ENCODE data around the gene CASQ1.

CASQ1 gene

DNA sequence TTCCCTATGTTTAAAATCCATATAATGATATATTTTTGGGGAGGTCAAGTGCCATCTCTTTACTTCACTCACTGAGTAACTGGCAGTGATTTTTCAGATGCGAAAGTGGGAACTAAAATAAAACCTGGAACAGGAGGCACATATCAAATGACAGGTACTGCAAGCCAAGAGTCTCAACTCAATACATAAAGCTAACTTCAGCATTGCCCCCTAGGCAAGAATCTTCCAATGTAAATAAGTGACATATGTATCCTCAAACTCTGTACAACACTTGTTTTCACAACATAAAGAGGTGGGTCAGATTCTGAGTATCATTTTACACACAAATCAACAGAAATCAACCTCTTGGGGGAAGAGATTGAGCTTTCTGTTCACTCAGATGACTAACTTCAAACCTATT, 53.8 kb downstream of the CASQ1 start:
- TF ChIP-seq TAF1 (IDR thresholded peaks at IDR 0.05; ENCODE audit: low read depth) (no peak), TCF12 (IDR thresholded peaks at IDR 0.05; ENCODE audit: low read depth) (no peak), TEAD4 (IDR thresholded peaks at IDR 0.05) (no peak), YY1 (IDR thresholded peaks at IDR 0.05; ENCODE audit: low read depth) (no peak), CEBPB (IDR thresholded peaks at IDR 0.05) (no peak), CREB1 (IDR thresholded peaks at IDR 0.05; ENCODE audit: low read depth) (no peak), RAD21 (IDR thresholded peaks at IDR 0.05; ENCODE audit: low read depth) (no peak), FOXM1 (IDR thresholded peaks at IDR 0.05; ENCODE audit: borderline replicate concordance, low read depth) (no peak), EGR1 (IDR thresholded peaks at IDR 0.05) (no peak), ZBTB7A (IDR thresholded peaks at IDR 0.05; ENCODE audit: low read depth) (no peak), NFIC (IDR thresholded peaks at IDR 0.05) (no peak), EP300 (IDR thresholded peaks at IDR 0.05; ENCODE audit: borderline replicate concordance) (no peak)
- TF ChIP-seq, protein P1, sequence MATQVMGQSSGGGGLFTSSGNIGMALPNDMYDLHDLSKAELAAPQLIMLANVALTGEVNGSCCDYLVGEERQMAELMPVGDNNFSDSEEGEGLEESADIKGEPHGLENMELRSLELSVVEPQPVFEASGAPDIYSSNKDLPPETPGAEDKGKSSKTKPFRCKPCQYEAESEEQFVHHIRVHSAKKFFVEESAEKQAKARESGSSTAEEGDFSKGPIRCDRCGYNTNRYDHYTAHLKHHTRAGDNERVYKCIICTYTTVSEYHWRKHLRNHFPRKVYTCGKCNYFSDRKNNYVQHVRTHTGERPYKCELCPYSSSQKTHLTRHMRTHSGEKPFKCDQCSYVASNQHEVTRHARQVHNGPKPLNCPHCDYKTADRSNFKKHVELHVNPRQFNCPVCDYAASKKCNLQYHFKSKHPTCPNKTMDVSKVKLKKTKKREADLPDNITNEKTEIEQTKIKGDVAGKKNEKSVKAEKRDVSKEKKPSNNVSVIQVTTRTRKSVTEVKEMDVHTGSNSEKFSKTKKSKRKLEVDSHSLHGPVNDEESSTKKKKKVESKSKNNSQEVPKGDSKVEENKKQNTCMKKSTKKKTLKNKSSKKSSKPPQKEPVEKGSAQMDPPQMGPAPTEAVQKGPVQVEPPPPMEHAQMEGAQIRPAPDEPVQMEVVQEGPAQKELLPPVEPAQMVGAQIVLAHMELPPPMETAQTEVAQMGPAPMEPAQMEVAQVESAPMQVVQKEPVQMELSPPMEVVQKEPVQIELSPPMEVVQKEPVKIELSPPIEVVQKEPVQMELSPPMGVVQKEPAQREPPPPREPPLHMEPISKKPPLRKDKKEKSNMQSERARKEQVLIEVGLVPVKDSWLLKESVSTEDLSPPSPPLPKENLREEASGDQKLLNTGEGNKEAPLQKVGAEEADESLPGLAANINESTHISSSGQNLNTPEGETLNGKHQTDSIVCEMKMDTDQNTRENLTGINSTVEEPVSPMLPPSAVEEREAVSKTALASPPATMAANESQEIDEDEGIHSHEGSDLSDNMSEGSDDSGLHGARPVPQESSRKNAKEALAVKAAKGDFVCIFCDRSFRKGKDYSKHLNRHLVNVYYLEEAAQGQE (IDR thresholded peaks at IDR 0.05; ENCODE audit: low read depth), result no peak
- TF ChIP-seq, protein P2, sequence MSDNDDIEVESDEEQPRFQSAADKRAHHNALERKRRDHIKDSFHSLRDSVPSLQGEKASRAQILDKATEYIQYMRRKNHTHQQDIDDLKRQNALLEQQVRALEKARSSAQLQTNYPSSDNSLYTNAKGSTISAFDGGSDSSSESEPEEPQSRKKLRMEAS (IDR thresholded peaks at IDR 0.05), result no peak
- TF ChIP-seq, protein P3, sequence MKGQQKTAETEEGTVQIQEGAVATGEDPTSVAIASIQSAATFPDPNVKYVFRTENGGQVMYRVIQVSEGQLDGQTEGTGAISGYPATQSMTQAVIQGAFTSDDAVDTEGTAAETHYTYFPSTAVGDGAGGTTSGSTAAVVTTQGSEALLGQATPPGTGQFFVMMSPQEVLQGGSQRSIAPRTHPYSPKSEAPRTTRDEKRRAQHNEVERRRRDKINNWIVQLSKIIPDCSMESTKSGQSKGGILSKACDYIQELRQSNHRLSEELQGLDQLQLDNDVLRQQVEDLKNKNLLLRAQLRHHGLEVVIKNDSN (IDR thresholded peaks at IDR 0.05), result no peak

DNA sequence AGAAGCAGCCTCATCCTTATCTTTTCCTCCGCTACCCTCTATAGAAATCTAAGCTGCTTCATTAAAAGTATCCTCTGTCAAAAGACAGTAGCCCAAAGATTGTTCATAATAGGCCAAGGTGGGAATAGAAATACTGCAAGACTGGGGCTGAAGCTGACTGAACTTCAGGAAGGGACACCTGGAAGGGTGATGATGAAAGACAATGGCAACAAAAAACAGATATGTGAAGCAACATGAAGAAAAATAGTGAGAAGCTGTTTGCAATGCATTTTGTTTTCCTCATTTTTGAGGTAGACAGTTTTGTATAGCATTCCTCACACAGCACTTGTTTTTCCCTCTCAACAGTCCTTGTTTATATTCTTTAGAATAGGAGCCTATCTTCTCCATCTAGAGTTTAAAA, 55.1 kb downstream of the CASQ1 start:
- TF ChIP-seq TEAD4 (IDR thresholded peaks at IDR 0.05) (no peak), EGR1 (IDR thresholded peaks at IDR 0.05) (no peak), TCF12 (IDR thresholded peaks at IDR 0.05; ENCODE audit: low read depth) (no peak)

DNA sequence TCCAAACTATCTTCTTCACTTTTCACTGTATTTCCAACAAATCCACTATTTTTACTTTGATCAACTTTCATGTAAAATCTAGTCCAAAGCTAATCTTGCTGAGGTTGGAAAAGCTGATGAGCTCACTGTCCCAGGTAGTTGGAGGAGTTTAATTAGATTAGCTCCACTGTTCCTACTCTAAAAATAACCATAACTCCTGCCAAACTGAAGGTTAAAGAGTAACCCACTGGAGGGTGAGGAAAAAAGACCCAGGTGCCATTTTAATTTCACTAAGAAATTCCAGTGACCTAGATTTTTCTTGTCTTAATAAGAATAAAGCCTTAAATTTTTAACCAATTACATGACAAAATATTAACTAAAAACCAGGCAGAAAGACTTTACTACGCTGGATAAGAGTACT, 56.7 kb downstream of the CASQ1 start:
- TF ChIP-seq NFIC (IDR thresholded peaks at IDR 0.05) (no peak), TCF12 (IDR thresholded peaks at IDR 0.05; ENCODE audit: low read depth) (no peak), EGR1 (IDR thresholded peaks at IDR 0.05) (no peak), TEAD4 (IDR thresholded peaks at IDR 0.05) (no peak), ZBTB7A (IDR thresholded peaks at IDR 0.05; ENCODE audit: low read depth) (no peak), FOXM1 (IDR thresholded peaks at IDR 0.05; ENCODE audit: borderline replicate concordance, low read depth) (no peak), YY1 (IDR thresholded peaks at IDR 0.05; ENCODE audit: low read depth) (no peak), EP300 (IDR thresholded peaks at IDR 0.05; ENCODE audit: borderline replicate concordance) (no peak), CEBPB (IDR thresholded peaks at IDR 0.05) (no peak), TAF1 (IDR thresholded peaks at IDR 0.05; ENCODE audit: low read depth) (no peak), RAD21 (IDR thresholded peaks at IDR 0.05; ENCODE audit: low read depth) (no peak), CREB1 (IDR thresholded peaks at IDR 0.05; ENCODE audit: low read depth) (no peak)
- TF ChIP-seq, protein P2 (IDR thresholded peaks at IDR 0.05), result no peak
- TF ChIP-seq, protein P3 (IDR thresholded peaks at IDR 0.05), result no peak
- TF ChIP-seq, protein P1 (IDR thresholded peaks at IDR 0.05; ENCODE audit: low read depth), result no peak

DNA sequence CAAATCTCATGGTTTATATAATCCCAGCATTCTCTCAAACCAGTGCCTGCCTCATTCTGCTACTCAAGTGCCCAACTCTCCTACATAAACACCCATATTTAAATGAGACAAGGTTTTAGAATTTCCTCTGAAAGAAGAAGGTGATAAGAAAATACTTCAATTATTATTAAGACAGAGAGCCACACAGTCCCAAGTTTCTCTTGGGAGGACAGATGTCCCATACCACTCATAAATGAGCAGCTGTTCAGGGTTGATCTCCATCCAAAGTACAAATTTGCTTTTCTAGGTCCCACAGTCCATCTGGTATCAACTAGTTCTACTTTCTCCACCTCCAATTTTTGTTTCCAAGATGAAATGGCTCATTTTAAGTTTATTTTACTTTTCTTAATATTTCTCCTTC, 60.6 kb downstream of the CASQ1 start:
- TF ChIP-seq FOXM1 (IDR thresholded peaks at IDR 0.05; ENCODE audit: borderline replicate concordance, low read depth) (no peak), RAD21 (IDR thresholded peaks at IDR 0.05; ENCODE audit: low read depth) (no peak), EP300 (IDR thresholded peaks at IDR 0.05; ENCODE audit: borderline replicate concordance) (no peak), CREB1 (IDR thresholded peaks at IDR 0.05; ENCODE audit: low read depth) (no peak), NFIC (IDR thresholded peaks at IDR 0.05) (no peak), YY1 (IDR thresholded peaks at IDR 0.05; ENCODE audit: low read depth) (no peak), ZBTB7A (IDR thresholded peaks at IDR 0.05; ENCODE audit: low read depth) (no peak), EGR1 (IDR thresholded peaks at IDR 0.05) (no peak)
- TF ChIP-seq, protein P1 (IDR thresholded peaks at IDR 0.05; ENCODE audit: low read depth), result no peak
- TF ChIP-seq, protein P3 (IDR thresholded peaks at IDR 0.05), result no peak
- TF ChIP-seq, protein P2 (IDR thresholded peaks at IDR 0.05), result no peak
